Measurements from ENCODE around the gene RAP1GAP. TPM values are rescaled to one million over a fixed set of nuclear protein-coding genes. Genes with fewer than 3 reads are reported as not detected.
A peak's percentile ranks its signal among the peaks of the same experiment; 100 is the strongest.

Gene RAP1GAP
- total RNA-seq: under 1 TPM; 0.37 to 0.69 TPM

- DNase-seq (peak; percentile 62), ATAC-seq (ENCODE audit: low read depth) (peak; percentile 62)
- Mint-ChIP-seq H3K27me3 (peaks cover 25% of the 10 kb centered on the region), H3K9me3 (no peaks in the 10 kb centered on the region), H3K27ac (no peak within 1 kb of the TSS), H3K4me1 (peaks cover 11% of the 10 kb centered on the region), H3K4me3 (peak within 1 kb of the TSS; percentile 62), H3K36me3 (no peaks in the 10 kb centered on the region)
- POLR2A ChIA-PET: interaction anchor here (0.5 to 0.6 kb wide), 2 partner anchors 107 to 392 kb away, joined by 3 to 5 read pairs; no protein-coding TSS in a partner anchor
These were observed at the start of gene RAP1GAP for GRCh38 chr1:21669258-21670058. Gene RAP1GAP (minus strand): TSS chr1:21669357. CDS start chr1:21620032, 49,325 bp downstream.

GRCh38 chr1:21716169-21716568, 47.0 kb upstream of the RAP1GAP start:
- H3K27ac Mint-ChIP-seq: peak overlapping the region; percentile 11
- no peak overlapping the region for H3K4me3 Mint-ChIP-seq
- POLR2A ChIA-PET: no interaction called here
- H3K9me3 Mint-ChIP-seq: no peaks in the 10 kb centered on the region
- ATAC-seq (ENCODE audit: low read depth): no peak
- no peak for DNase-seq
- H3K27me3 Mint-ChIP-seq: no peaks in the 10 kb centered on the region
- peaks cover 3% of the 10 kb centered on the region for H3K4me1 Mint-ChIP-seq
- peaks cover 23% of the 10 kb centered on the region for H3K36me3 Mint-ChIP-seq

GRCh38 chr1:21707891-21708290, 38.7 kb upstream of the RAP1GAP start:
- H3K4me3 Mint-ChIP-seq: no peak overlapping the region
- no peaks in the 10 kb centered on the region for H3K27me3 Mint-ChIP-seq

DNA sequence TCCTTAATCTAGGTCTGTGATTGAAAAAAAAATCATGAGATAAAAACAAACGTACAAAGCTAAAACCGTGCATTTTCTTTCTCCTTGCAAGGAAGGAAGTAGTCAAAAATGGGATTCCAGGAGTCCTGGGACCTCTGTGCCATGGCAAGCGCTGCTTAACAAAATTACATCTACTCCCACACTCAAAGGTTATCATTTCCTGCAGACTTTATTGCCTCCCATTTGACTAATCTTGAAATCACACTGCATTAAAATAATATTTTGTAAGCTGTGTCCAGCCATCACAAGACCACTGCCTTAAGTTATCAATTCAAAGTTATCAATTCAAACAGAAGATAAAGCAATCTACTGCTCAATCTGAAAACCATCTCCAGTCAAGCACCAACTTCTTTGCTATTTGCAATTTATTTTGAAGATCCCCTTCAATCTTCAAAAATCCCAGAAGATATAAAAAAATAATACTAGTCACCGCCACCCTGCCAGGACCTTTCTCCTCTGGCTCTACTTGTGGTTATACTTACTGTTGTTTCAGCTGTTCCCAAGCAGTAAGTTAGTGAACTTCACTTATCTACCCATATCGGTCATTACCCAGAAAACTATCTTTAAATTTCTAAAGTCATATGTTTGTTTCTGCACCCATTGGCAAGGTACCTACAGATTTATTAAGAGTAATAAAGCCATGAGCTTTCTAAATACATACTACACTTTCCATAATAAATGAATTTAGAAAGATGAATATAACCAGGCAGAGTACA, 38.1 kb upstream of the RAP1GAP start:
- DNase-seq: no peak
- no peak for ATAC-seq (ENCODE audit: low read depth)
- POLR2A ChIA-PET: no interaction called here
- Mint-ChIP-seq H3K4me1 (peaks cover 11% of the 10 kb centered on the region), H3K9me3 (no peaks in the 10 kb centered on the region), H3K27me3 (no peaks in the 10 kb centered on the region), H3K36me3 (peaks cover 10% of the 10 kb centered on the region), H3K27ac (no peak overlapping the region), H3K4me3 (no peak overlapping the region)

More at GRCh38 chr1:21707891-21708290, 38.7 kb upstream of the RAP1GAP start:
- H3K4me1 Mint-ChIP-seq: peaks cover 11% of the 10 kb centered on the region
- no peak for ATAC-seq (ENCODE audit: low read depth)
- peaks cover 12% of the 10 kb centered on the region for H3K36me3 Mint-ChIP-seq
- no peak overlapping the region for H3K27ac Mint-ChIP-seq
- H3K9me3 Mint-ChIP-seq: no peaks in the 10 kb centered on the region
- POLR2A ChIA-PET: no interaction called here
- no peak for DNase-seq

- H3K4me1 Mint-ChIP-seq: peaks cover 11% of the 10 kb centered on the region
- H3K36me3 Mint-ChIP-seq: peaks cover 12% of the 10 kb centered on the region
- POLR2A ChIA-PET: no interaction called here
- no peak for DNase-seq
- ATAC-seq (ENCODE audit: low read depth): no peak
- H3K27ac Mint-ChIP-seq: no peak overlapping the region
- H3K27me3 Mint-ChIP-seq: no peaks in the 10 kb centered on the region
- no peaks in the 10 kb centered on the region for H3K9me3 Mint-ChIP-seq
- no peak overlapping the region for H3K4me3 Mint-ChIP-seq
These were observed 37.1 kb upstream of the RAP1GAP start for GRCh38 chr1:21706151-21706835.

GRCh38 chr1:21705303-21705980, 36.3 kb upstream of the RAP1GAP start:
- Mint-ChIP-seq H3K27ac (no peak overlapping the region), H3K36me3 (peaks cover 14% of the 10 kb centered on the region), H3K27me3 (no peaks in the 10 kb centered on the region), H3K9me3 (no peaks in the 10 kb centered on the region), H3K4me1 (peaks cover 13% of the 10 kb centered on the region), H3K4me3 (no peak overlapping the region)
- DNase-seq: no peak
- no peak for ATAC-seq (ENCODE audit: low read depth)
- POLR2A ChIA-PET: no interaction called here

GRCh38 chr1:21704145-21704544, 35.0 kb upstream of the RAP1GAP start:
- no peaks in the 10 kb centered on the region for H3K9me3 Mint-ChIP-seq
- H3K4me3 Mint-ChIP-seq: no peak overlapping the region
- H3K4me1 Mint-ChIP-seq: peaks cover 15% of the 10 kb centered on the region
- POLR2A ChIA-PET: interaction anchor here (0.7 kb wide), 1 partner anchor 481 kb away, joined by 3 read pairs; no protein-coding TSS in a partner anchor
- DNase-seq (no peak), ATAC-seq (ENCODE audit: low read depth) (no peak)
- peaks cover 19% of the 10 kb centered on the region for H3K36me3 Mint-ChIP-seq
- H3K27ac Mint-ChIP-seq: peak overlapping the region; percentile 3
- no peaks in the 10 kb centered on the region for H3K27me3 Mint-ChIP-seq

- Mint-ChIP-seq H3K4me3 (no peak overlapping the region), H3K4me1 (peaks cover 20% of the 10 kb centered on the region), H3K27me3 (no peaks in the 10 kb centered on the region), H3K9me3 (no peaks in the 10 kb centered on the region), H3K27ac (no peak overlapping the region), H3K36me3 (peaks cover 23% of the 10 kb centered on the region)
- no peak for DNase-seq
- POLR2A ChIA-PET: interaction anchor here (0.7 kb wide), 1 partner anchor 480 kb away, joined by 3 read pairs; no protein-coding TSS in a partner anchor
- ATAC-seq (ENCODE audit: low read depth): no peak
These were observed 34.3 kb upstream of the RAP1GAP start for GRCh38 chr1:21703318-21703963.

- H3K9me3 Mint-ChIP-seq: no peaks in the 10 kb centered on the region
- ATAC-seq (ENCODE audit: low read depth): no peak
- peaks cover 25% of the 10 kb centered on the region for H3K36me3 Mint-ChIP-seq
- DNase-seq: no peak
- no peak overlapping the region for H3K4me3 Mint-ChIP-seq
- H3K27ac Mint-ChIP-seq: no peak overlapping the region
- POLR2A ChIA-PET: no interaction called here
- peaks cover 25% of the 10 kb centered on the region for H3K4me1 Mint-ChIP-seq
- H3K27me3 Mint-ChIP-seq: no peaks in the 10 kb centered on the region
These were observed 33.6 kb upstream of the RAP1GAP start for GRCh38 chr1:21702780-21703179.

GRCh38 chr1:21701401-21701800, 32.2 kb upstream of the RAP1GAP start:
- Mint-ChIP-seq H3K9me3 (no peaks in the 10 kb centered on the region), H3K36me3 (peaks cover 26% of the 10 kb centered on the region), H3K27me3 (no peaks in the 10 kb centered on the region), H3K4me1 (peaks cover 25% of the 10 kb centered on the region), H3K4me3 (no peak overlapping the region), H3K27ac (no peak overlapping the region)
- POLR2A ChIA-PET: no interaction called here
- DNase-seq: no peak
- no peak for ATAC-seq (ENCODE audit: low read depth)

DNA sequence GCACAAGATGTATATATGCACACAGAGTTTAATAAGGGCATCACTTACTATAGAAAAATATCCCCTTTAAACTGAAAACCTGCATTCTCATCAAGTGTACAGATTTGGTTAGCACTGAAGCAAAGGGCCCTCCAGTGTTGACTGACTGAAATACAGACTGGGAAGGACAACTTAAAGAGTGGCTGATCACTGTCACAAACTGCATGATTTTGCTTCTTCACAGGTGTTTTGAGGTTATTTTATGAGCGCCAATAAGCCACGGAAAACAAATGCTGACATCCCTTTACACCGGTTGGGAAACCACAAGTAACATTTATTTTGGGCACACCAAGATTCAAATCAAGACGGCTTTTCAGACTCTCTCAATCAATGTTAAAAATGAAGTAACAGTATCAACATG, 30.9 kb upstream of the RAP1GAP start:
- H3K27ac Mint-ChIP-seq: peak overlapping the region; percentile 5
- no peak overlapping the region for H3K4me3 Mint-ChIP-seq
- ATAC-seq (ENCODE audit: low read depth): no peak

GRCh38 chr1:21696931-21697330, 27.8 kb upstream of the RAP1GAP start:
- H3K36me3 Mint-ChIP-seq: peaks cover 26% of the 10 kb centered on the region
- no peaks in the 10 kb centered on the region for H3K9me3 Mint-ChIP-seq
- DNase-seq: no peak
- POLR2A ChIA-PET: interaction anchor here (0.7 kb wide), 1 partner anchor 923 kb away, joined by 3 read pairs; no protein-coding TSS in a partner anchor
- H3K27me3 Mint-ChIP-seq: no peaks in the 10 kb centered on the region
- H3K4me3 Mint-ChIP-seq: no peak overlapping the region
- ATAC-seq (ENCODE audit: low read depth): no peak
- peaks cover 17% of the 10 kb centered on the region for H3K4me1 Mint-ChIP-seq
- H3K27ac Mint-ChIP-seq: no peak overlapping the region

More for the DNA sequence above, 30.9 kb upstream of the RAP1GAP start:
- no peak for DNase-seq
- Mint-ChIP-seq H3K27me3 (no peaks in the 10 kb centered on the region), H3K9me3 (no peaks in the 10 kb centered on the region), H3K36me3 (peaks cover 28% of the 10 kb centered on the region), H3K4me1 (peaks cover 25% of the 10 kb centered on the region)
- POLR2A ChIA-PET: no interaction called here
